ENCODE results near the gene LRMDA. TPM values are rescaled to one million over a fixed set of nuclear protein-coding genes. Genes with fewer than 3 reads are reported as not detected.

The LRMDA gene
- total RNA-seq, 1 donor from 2014 or later: 18.7 TPM

GRCh38 chr10:75845176-75845947, 413.9 kb downstream of the LRMDA start:
- Histone ChIP-seq H3K27me3 (ENCODE audit: control insufficient read depth, insufficient read depth, low read length) (no peaks in the 10 kb centered on the region), H3K36me3 (ENCODE audit: control insufficient read depth, insufficient read depth, low read length) (no peaks in the 10 kb centered on the region), H3K4me3 (ENCODE audit: low read depth, low read length) (no peak overlapping the region)
- no peak for DNase-seq (ENCODE audit: low read depth)
- TF ChIP-seq, protein P1, sequence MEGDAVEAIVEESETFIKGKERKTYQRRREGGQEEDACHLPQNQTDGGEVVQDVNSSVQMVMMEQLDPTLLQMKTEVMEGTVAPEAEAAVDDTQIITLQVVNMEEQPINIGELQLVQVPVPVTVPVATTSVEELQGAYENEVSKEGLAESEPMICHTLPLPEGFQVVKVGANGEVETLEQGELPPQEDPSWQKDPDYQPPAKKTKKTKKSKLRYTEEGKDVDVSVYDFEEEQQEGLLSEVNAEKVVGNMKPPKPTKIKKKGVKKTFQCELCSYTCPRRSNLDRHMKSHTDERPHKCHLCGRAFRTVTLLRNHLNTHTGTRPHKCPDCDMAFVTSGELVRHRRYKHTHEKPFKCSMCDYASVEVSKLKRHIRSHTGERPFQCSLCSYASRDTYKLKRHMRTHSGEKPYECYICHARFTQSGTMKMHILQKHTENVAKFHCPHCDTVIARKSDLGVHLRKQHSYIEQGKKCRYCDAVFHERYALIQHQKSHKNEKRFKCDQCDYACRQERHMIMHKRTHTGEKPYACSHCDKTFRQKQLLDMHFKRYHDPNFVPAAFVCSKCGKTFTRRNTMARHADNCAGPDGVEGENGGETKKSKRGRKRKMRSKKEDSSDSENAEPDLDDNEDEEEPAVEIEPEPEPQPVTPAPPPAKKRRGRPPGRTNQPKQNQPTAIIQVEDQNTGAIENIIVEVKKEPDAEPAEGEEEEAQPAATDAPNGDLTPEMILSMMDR (IDR thresholded peaks at IDR 0.05; ENCODE audit: insufficient read depth, low read length, poor library complexity, severe bottlenecking): no peak

DNA sequence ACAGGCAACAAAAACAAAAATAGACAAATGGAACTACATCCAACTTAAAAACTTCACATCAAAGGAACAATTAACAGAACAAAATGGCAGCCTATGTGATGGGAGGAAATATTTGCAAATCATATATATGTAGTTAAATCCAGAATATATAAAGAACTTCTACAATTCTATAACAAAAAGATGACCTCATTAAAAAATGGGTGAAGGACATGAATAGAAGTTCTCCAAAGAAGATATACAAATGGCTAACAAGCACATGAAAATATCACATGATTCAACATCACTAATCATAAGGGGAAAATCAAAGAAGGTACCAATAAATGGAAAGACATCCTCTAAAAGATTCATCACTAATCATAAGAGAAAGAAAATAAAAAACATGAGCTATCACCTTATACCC, 416.1 kb downstream of the LRMDA start:
- H3K4me3 ChIP-seq (ENCODE audit: low read depth, low read length): no peak overlapping the region
- no peaks in the 10 kb centered on the region for H3K27me3 ChIP-seq (ENCODE audit: control insufficient read depth, insufficient read depth, low read length)
- H3K36me3 ChIP-seq (ENCODE audit: control insufficient read depth, insufficient read depth, low read length): no peaks in the 10 kb centered on the region
- DNase-seq (ENCODE audit: low read depth): no peak
- TF ChIP-seq, protein P1 (IDR thresholded peaks at IDR 0.05; ENCODE audit: insufficient read depth, low read length, poor library complexity, severe bottlenecking): no peak

DNA sequence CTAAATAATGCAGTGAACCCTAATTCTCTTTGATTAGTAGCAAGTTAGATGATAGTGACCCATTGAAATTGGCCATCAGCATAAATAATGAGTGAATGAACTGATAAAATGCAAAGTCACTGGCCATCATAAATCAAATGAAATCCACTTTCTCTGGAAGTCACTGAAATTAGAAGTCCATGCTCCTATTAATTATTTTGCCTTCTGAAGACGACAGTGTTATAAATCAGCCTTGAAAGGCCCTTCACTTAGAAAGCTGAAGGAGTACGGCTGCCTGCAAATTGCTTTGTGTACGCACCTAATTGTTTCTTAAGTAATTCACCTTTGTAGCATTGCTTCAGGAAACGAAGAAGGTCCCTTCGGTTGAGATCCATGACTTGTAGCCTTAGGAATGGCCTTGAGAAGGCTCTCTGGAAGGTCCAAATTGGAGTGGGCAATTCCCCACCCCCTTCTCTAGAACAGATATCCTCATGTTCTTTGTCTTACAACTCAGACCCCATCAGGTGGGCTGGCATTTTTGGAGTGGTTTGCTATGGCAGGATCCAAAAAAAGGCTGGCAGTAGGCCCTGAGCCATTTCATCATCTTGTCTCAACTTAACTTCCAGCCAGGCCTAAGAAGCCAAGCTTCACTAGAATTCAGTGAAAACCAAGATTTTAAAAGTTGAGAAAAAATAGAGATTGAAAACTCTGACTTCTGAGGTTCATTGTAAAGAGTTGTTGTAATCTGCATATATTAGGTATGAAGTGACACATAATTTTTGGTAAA, 420.3 kb downstream of the LRMDA start:
- no peaks in the 10 kb centered on the region for H3K27me3 ChIP-seq (ENCODE audit: control insufficient read depth, insufficient read depth, low read length)
- DNase-seq (ENCODE audit: low read depth): no peak
- no peak overlapping the region for H3K4me3 ChIP-seq (ENCODE audit: low read depth, low read length)
- TF ChIP-seq, protein P1 (IDR thresholded peaks at IDR 0.05; ENCODE audit: insufficient read depth, low read length, poor library complexity, severe bottlenecking): no peak
- H3K36me3 ChIP-seq (ENCODE audit: control insufficient read depth, insufficient read depth, low read length): no peaks in the 10 kb centered on the region

DNA sequence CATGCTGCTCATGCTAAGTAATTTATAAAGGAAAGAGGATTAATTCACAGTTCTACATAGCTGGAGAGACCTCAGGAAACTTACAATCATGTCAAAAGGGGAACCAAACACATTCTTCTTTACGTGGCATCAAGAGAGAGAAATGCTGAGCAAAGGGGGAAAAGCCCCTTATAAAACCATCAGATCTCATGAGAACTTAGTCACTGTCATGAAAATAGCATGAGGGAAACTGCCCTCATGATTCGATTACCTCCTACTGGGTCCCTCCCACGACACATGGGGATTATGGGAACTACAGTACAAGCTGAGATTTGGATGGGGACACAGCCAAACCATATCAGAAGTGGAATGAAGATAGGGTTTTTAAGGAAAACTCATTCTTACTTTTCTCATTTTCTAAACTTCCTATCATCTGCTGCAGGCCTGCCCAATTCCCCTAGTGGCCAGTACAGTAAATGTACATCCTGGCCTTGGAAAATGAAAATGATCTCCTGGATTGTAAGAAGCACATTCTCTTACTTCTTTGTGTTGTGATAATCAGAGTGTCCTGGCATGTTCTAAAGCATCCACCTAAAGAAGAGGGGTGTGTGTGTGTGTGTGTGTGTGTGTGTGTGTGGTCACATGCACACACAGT, 421.5 kb downstream of the LRMDA start:
- DNase-seq (ENCODE audit: low read depth): no peak
- TF ChIP-seq, protein P1 (IDR thresholded peaks at IDR 0.05; ENCODE audit: insufficient read depth, low read length, poor library complexity, severe bottlenecking): peak; percentile 37
- Histone ChIP-seq H3K27me3 (ENCODE audit: control insufficient read depth, insufficient read depth, low read length) (no peaks in the 10 kb centered on the region), H3K4me3 (ENCODE audit: low read depth, low read length) (no peak overlapping the region), H3K36me3 (ENCODE audit: control insufficient read depth, insufficient read depth, low read length) (no peaks in the 10 kb centered on the region)

DNA sequence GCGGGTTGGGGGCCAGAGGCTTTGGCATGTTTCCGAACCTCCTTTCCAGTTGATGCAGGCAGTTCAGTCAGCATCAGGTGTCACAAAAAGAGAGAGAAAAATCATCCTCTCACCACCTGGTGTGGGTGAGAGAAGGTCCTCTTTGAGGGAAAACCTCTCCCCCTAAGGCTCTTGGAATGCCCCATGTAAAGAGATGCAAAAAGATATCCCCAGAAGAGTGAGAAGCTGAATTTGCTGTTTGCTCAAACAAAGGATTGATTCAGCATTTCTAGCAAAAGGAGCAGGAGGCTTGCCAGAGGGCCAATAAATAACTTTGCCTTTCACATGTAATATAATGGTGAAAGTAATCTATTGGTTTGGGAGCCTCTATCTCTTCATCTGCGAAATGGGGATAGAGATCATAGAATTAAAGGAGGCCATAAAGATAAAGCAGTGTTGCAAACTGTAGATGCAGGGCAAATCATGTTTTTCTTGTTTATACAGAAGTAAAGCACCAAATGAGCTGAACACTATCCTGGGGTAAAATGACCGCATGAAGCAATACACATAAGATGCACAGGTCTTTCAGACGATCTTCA, 425.9 kb downstream of the LRMDA start:
- TF ChIP-seq, protein P1 (IDR thresholded peaks at IDR 0.05; ENCODE audit: insufficient read depth, low read length, poor library complexity, severe bottlenecking): no peak
- H3K4me3 ChIP-seq (ENCODE audit: low read depth, low read length): no peak overlapping the region
- H3K27me3 ChIP-seq (ENCODE audit: control insufficient read depth, insufficient read depth, low read length): no peaks in the 10 kb centered on the region
- no peak for DNase-seq (ENCODE audit: low read depth)
- no peaks in the 10 kb centered on the region for H3K36me3 ChIP-seq (ENCODE audit: control insufficient read depth, insufficient read depth, low read length)
